ENCODE data around the gene INSRR.
A peak's percentile ranks its signal among the peaks of the same experiment; 100 is the strongest.

INSRR gene

DNA sequence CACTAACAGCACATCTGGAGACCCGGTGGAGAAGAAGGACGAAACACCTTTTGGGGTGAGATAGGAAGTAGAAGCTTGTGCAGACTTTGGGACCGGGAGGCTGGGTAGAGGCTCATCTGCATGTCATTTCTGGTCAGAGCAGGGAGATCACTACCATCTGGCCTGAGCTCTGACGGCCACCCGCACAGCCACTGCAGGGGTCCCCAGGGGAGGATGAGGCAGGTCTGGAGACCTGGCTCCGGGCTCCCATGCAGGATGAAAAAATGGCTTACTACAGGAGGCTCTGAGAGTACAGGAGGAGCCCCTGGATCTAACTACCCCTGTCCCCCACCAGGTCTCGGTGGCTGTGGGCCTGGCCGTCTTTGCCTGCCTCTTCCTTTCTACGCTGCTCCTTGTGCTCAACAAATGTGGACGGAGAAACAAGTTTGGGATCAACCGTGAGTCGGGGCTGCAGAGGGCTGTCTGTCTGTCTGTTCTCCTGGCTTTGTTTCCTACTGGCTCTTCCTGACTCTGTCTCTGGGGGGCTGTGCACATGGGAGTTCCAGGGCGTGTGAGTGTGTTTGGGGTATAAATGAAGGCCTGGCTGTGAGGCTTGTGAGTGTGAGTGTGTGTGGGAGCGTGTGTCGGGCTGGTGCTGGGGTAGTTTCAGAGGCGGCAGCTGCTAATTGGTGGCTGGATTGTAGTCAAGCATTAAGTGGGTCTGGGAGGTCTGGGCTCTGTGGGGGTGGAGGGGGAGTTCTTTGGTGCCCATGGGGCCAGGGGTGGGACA, 15.8 kb upstream of the INSRR start:
- Histone ChIP-seq H3K36me3 (no peaks in the 10 kb centered on the region), H3K27ac (peak overlapping the region; percentile 8), H3K27me3 (ENCODE audit: insufficient read depth, low read depth, severe bottlenecking) (no peaks in the 10 kb centered on the region), H3K4me3 (ENCODE audit: low read depth, low read length) (no peak overlapping the region), H3K9me3 (ENCODE audit: severe bottlenecking) (no peaks in the 10 kb centered on the region)
- DNase-seq: no peak
- TF ChIP-seq, protein P1, sequence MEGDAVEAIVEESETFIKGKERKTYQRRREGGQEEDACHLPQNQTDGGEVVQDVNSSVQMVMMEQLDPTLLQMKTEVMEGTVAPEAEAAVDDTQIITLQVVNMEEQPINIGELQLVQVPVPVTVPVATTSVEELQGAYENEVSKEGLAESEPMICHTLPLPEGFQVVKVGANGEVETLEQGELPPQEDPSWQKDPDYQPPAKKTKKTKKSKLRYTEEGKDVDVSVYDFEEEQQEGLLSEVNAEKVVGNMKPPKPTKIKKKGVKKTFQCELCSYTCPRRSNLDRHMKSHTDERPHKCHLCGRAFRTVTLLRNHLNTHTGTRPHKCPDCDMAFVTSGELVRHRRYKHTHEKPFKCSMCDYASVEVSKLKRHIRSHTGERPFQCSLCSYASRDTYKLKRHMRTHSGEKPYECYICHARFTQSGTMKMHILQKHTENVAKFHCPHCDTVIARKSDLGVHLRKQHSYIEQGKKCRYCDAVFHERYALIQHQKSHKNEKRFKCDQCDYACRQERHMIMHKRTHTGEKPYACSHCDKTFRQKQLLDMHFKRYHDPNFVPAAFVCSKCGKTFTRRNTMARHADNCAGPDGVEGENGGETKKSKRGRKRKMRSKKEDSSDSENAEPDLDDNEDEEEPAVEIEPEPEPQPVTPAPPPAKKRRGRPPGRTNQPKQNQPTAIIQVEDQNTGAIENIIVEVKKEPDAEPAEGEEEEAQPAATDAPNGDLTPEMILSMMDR (IDR thresholded peaks at IDR 0.05; ENCODE audit: low read depth, low read length): no peak

DNA sequence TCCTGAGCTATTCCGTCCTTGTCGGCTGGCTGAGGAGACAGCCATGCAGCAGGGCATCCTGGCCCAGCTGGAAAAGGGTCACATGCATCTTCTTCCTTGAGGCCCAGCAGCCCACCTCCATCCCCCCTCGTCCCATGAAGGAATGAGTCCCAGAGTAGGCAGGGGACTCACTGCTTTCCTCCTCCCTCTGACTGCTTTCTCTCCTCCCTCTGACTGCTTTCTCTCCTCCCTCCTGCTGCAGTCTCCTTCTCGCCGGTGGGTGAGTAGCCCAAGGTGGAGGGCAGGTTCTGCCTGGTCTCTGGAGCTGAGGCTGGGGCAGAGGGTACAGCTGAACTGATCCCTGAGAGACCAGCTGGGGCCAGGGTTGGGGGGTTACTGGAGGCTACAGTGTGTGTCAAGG, 15.2 kb upstream of the INSRR start:
- H3K27ac ChIP-seq: peak overlapping the region; percentile 7
- H3K27me3 ChIP-seq (ENCODE audit: insufficient read depth, low read depth, severe bottlenecking): no peaks in the 10 kb centered on the region
- no peak for DNase-seq
- no peaks in the 10 kb centered on the region for H3K9me3 ChIP-seq (ENCODE audit: severe bottlenecking)
- H3K36me3 ChIP-seq: no peaks in the 10 kb centered on the region
- TF ChIP-seq, protein P1 (IDR thresholded peaks at IDR 0.05; ENCODE audit: low read depth, low read length): no peak
- no peak overlapping the region for H3K4me3 ChIP-seq (ENCODE audit: low read depth, low read length)

- Histone ChIP-seq H3K36me3 (no peaks in the 10 kb centered on the region), H3K27me3 (ENCODE audit: insufficient read depth, low read depth, severe bottlenecking) (no peaks in the 10 kb centered on the region), H3K4me3 (ENCODE audit: low read depth, low read length) (no peak overlapping the region), H3K9me3 (ENCODE audit: severe bottlenecking) (no peaks in the 10 kb centered on the region), H3K27ac (no peak overlapping the region)
- TF ChIP-seq, protein P1 (IDR thresholded peaks at IDR 0.05; ENCODE audit: low read depth, low read length): no peak
- no peak for DNase-seq
Observed at GRCh38 chr1:156873659-156874058, 14.7 kb upstream of the INSRR start.

- DNase-seq: peak; percentile 67
- no peak overlapping the region for H3K4me3 ChIP-seq (ENCODE audit: low read depth, low read length)
- H3K9me3 ChIP-seq (ENCODE audit: severe bottlenecking): no peaks in the 10 kb centered on the region
- TF ChIP-seq, protein P1 (IDR thresholded peaks at IDR 0.05; ENCODE audit: low read depth, low read length): no peak
- peak overlapping the region; percentile 32 for H3K27ac ChIP-seq
- H3K27me3 ChIP-seq (ENCODE audit: insufficient read depth, low read depth, severe bottlenecking): no peaks in the 10 kb centered on the region
- H3K36me3 ChIP-seq: no peaks in the 10 kb centered on the region
Observed at GRCh38 chr1:156869455-156869854, 10.5 kb upstream of the INSRR start.

GRCh38 chr1:156868341-156868740, 9.4 kb upstream of the INSRR start:
- H3K4me3 ChIP-seq (ENCODE audit: low read depth, low read length): no peak overlapping the region
- TF ChIP-seq, protein P1 (IDR thresholded peaks at IDR 0.05; ENCODE audit: low read depth, low read length): no peak
- no peaks in the 10 kb centered on the region for H3K9me3 ChIP-seq (ENCODE audit: severe bottlenecking)
- H3K27ac ChIP-seq: peak overlapping the region; percentile 32
- peak; percentile 71 for DNase-seq
- no peaks in the 10 kb centered on the region for H3K27me3 ChIP-seq (ENCODE audit: insufficient read depth, low read depth, severe bottlenecking)
- H3K36me3 ChIP-seq: no peaks in the 10 kb centered on the region
